NCI-H1092 treated with DMSO at 0.1 percent for 48 hours (cell line): ENCODE results near the gene HLA-B.

Experiments
- DNase-seq: peaks from one replicate; lab custom pipeline; 2025; lab: John Stamatoyannopoulos, UW

HLA-B gene

DNA sequence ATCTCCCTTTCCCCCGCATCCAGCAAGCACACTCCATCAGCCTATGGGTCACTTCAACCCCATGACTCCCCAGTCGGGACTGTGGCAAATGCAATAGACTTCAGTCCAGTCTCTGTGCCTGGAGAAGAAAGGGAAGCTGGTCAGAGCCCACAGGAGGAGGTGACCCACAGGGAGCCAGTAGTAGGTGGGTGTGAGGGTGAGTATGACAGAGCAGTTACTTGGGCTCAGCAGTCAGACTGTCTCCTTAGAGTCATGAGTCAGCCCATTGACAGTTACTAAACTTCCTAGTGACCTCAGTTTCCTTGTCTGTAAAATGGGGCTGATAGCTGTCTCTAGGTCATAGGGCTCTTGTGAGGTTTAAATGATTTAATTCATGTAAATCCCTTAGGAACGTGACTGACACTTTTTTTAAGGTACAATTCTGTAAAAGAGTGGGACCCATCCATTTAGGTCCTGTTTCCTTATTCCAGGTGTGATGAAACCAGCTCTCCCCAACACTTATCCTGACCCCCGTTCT lies 51.2 kb downstream of the HLA-B start:
- DNase-seq, result no peak

DNA sequence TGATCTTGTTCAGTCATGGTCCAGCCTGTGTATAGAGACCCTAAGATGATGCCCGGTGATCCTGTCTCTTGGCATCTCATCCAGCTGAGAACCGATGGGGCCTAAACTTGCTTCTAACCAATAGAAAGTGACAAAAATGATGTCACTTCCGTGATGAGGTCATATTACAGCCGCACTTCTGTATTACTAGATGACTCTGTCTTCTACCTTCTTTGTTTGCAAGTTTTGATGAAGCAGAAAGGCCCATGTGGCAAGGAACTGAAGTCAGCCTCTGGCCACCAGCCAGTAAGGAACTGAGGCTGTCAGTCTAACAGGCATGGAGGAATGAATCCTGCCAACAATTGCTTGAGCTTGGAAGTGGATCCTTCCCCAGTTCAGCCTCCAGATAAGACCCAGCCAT lies 52.3 kb downstream of the HLA-B start:
- DNase-seq, result no peak
